Astrocyte of the cerebellum (primary cell): ENCODE data around the gene TSHZ3.

Source experiments
- DNase-seq: peaks from one replicate; pipeline ENCODE4 v3.0.0-alpha.2; 2011; ENCODE audit warnings: low read depth
- H3K4me3 ChIP-seq: 2 replicates; pipeline ENCODE4 v1.5.1; 2011; ENCODE audit warnings: mild to moderate bottlenecking, low read depth, low read length, moderate library complexity
- CTCF ChIP-seq: IDR thresholded peaks from 2 replicates; pipeline ENCODE4 v1.5.1; 2012; ENCODE audit warnings: low read length, low read depth, moderate library complexity, mild to moderate bottlenecking; ENCODE audit errors: missing control alignments
- in situ Hi-C: cut with HindIII; loops from 2 replicates; pipeline ENCODE4 v1.10.0; 2017; ENCODE audit warnings: low sequenced_read_pairs

TSHZ3 gene

DNA sequence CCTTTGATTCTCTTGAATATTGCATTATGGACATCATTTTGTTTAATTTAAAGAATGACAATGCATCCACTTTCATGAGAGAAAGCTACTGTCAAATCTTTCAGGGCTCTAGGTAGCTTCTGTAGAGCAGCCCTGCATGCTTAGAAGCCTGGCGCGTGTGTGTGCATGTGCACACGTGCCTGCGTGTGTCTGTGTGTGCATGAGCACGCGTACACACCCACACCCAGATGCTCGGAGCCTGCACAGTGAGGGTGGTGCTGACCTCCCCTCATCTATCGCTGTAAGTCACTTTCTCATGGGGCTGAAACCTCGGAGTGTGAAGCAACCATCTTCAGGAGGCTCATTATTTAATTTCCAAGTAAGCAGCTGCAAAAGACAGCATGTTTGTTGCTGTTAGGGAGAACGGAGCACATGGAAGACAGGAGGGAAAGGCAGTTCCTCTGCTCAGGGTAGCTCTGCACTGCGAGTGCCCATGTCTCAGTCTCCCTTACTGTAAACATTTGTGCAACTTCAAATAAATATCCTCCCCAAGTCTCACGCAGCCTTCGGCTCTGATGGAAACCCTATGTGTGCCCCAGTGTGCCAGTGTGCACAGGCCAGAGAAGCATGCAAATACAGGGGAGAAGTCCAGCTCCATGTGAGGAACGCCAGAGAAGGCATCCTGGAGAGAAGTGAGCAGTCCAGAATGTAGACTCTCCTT, 22.8 kb downstream of the TSHZ3 start:
- no peak for DNase-seq
- in situ Hi-C loops = loop anchor here (5.0 kb wide), 1 partner anchor 54 kb away; no protein-coding TSS in a partner anchor
- no peak overlapping the region for H3K4me3 ChIP-seq

GRCh38 chr19:31325342-31325741, 23.9 kb downstream of the TSHZ3 start:
- in situ Hi-C loops = loop anchor here (5.0 kb wide), 1 partner anchor 53 kb away; no protein-coding TSS in a partner anchor
- DNase-seq = no peak
- no peak overlapping the region for H3K4me3 ChIP-seq
- TF ChIP-seq CTCF = no peak

More for the DNA sequence above, 22.8 kb downstream of the TSHZ3 start:
- no peak for TF ChIP-seq CTCF

GRCh38 chr19:31319465-31319864, 29.8 kb downstream of the TSHZ3 start:
- DNase-seq = no peak

DNA sequence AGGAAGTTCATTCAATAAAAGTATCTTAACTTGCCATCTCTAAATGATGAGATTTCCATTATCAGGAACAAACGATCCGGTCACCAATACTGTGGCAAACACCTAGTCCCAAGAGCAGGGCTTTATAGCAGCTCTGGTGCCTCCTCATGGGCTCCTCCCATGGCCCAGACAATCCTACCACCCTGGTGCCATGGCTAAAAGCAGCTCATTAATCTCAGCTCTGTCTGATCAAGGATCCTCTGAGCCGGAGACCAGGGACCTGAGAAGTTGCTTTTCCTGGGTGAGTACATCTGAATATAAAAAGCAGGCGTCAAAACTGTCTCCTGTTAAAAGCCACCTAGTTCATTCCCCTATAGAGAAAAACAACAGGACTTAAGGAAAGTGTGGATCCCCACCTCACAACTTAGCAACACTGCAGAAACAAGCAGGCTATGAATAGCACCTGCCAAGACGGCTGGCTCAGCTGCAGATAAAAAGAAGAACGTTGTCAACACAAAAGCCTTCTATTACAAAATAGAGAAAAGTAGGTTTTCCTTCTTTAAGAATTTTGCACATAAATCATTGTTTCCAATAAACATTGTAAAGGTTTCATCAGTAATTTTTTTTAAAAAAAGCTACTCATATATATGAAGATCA, 30.3 kb downstream of the TSHZ3 start:
- no peak for TF ChIP-seq CTCF
- in situ Hi-C loops = no loop called here
- DNase-seq = no peak
- H3K4me3 ChIP-seq = no peak overlapping the region

More at GRCh38 chr19:31319465-31319864, 29.8 kb downstream of the TSHZ3 start:
- in situ Hi-C loops = no loop called here
- no peak overlapping the region for H3K4me3 ChIP-seq
- TF ChIP-seq CTCF = no peak

DNA sequence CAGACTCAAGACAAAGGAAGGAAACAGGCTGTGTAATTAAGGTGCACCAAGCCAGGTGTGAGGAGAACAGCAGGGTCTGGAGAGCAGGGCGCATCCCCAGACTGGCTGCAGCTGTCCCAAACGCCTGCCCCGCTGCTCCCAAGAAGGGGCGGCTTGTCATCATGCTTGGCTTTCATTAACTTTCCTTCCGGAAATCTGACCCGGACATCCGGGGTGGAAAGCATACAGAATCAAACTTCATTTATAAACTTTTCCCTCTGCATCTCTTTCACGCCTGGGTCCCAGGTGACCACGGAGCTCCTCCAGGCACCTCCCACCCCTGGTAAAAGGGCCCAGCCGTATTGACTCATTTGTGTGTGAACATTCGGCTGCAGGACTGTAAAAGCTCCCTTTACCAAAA, 31.7 kb downstream of the TSHZ3 start:
- no peak overlapping the region for H3K4me3 ChIP-seq
- TF ChIP-seq CTCF = no peak
- in situ Hi-C loops = no loop called here
- DNase-seq = no peak

DNA sequence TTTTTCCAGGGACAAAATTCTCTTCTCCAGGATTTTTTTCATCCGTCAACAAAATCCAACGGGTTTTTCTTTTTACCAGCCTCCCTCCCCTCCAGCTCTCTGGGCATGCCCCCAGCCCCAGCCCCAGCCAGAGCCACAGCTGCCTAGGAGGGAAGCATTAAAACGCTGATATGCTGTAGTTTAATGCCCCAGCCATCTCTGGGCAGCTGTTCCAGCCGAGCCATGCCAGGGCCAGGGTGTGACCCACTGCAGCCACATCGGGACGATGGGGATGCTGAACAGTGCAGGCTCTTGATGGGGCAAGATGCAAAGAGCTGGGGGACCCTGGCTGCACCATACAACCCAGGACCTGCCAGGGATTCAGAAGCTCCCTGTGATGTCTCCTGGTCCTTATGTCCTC, 32.1 kb downstream of the TSHZ3 start:
- no peak for TF ChIP-seq CTCF
- no peak overlapping the region for H3K4me3 ChIP-seq
- DNase-seq = no peak
- in situ Hi-C loops = no loop called here
